ENCODE data around the gene SUPT5H. TPM values are rescaled to one million over a fixed set of nuclear protein-coding genes. Genes with fewer than 3 reads are reported as not detected.
A peak's percentile ranks its signal among the peaks of the same experiment; 100 is the strongest.

SUPT5H gene
- total and polyA plus RNA-seq, 8 donors: 61.7 to 127 (median 109) TPM

GRCh38 chr19:39434123-39435076 is 11.0 kb upstream of the SUPT5H start:
- H3K27ac ChIP-seq: peak overlapping the region in 4 of 5 donors; percentile 87 to 95 (median 90)
- peak overlapping the region; percentile 87 to 96 (median 90) for H3K4me3 ChIP-seq
- peaks cover 30 to 32% (median 30%) of the 10 kb centered on the region in 4 donors for H3K36me3 ChIP-seq
- intact Hi-C loops (cut with DNase I; ENCODE audit: low total_unique reads): no loop called here
- no peaks in the 10 kb centered on the region for H3K9me3 ChIP-seq
- no peaks in the 10 kb centered on the region for H3K27me3 ChIP-seq
- TF ChIP-seq, protein P1, sequence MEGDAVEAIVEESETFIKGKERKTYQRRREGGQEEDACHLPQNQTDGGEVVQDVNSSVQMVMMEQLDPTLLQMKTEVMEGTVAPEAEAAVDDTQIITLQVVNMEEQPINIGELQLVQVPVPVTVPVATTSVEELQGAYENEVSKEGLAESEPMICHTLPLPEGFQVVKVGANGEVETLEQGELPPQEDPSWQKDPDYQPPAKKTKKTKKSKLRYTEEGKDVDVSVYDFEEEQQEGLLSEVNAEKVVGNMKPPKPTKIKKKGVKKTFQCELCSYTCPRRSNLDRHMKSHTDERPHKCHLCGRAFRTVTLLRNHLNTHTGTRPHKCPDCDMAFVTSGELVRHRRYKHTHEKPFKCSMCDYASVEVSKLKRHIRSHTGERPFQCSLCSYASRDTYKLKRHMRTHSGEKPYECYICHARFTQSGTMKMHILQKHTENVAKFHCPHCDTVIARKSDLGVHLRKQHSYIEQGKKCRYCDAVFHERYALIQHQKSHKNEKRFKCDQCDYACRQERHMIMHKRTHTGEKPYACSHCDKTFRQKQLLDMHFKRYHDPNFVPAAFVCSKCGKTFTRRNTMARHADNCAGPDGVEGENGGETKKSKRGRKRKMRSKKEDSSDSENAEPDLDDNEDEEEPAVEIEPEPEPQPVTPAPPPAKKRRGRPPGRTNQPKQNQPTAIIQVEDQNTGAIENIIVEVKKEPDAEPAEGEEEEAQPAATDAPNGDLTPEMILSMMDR (IDR thresholded peaks at IDR 0.05): no peak
- TF ChIP-seq POLR2AphosphoS5 (IDR thresholded peaks at IDR 0.05) (no peak), EP300 (IDR thresholded peaks at IDR 0.05) (no peak), POLR2A (IDR thresholded peaks at IDR 0.05) (no peak)
- 44 to 60% (median 52%) methylated on average over 10 of the region's 10 CpGs for WGBS, 5 donors
- H3K4me1 ChIP-seq: peaks cover 30 to 62% (median 41%) of the 10 kb centered on the region in 4 donors
- DNase-seq: no peak

- H3K4me1 ChIP-seq: peaks cover 33 to 63% (median 43%) of the 10 kb centered on the region in 4 donors
- TF ChIP-seq POLR2A (IDR thresholded peaks at IDR 0.05): peak in 2 of 4 donors; percentile 92 to 94
- TF ChIP-seq, protein P1 (IDR thresholded peaks at IDR 0.05): peak in 1 of 7 experiments; percentile 30
- TF ChIP-seq EP300 (IDR thresholded peaks at IDR 0.05): no peak
- TF ChIP-seq POLR2AphosphoS5 (IDR thresholded peaks at IDR 0.05): peak; percentile 98 to 100 (median 99)
- intact Hi-C loops (cut with DNase I; ENCODE audit: low total_unique reads): no loop called here
- H3K36me3 ChIP-seq: peaks cover 30 to 32% (median 30%) of the 10 kb centered on the region in 4 donors
- H3K27ac ChIP-seq: peak within 1 kb of the TSS; percentile 83 to 95 (median 89)
- H3K4me3 ChIP-seq: peak within 1 kb of the TSS; percentile 87 to 96 (median 90)
- no peaks in the 10 kb centered on the region for H3K9me3 ChIP-seq
- no peaks in the 10 kb centered on the region for H3K27me3 ChIP-seq
- peak; percentile 99 for DNase-seq
- 0 to 1% (median 0%) methylated on average over 45 to 61 of the region's 61 CpGs for WGBS, 5 donors
Observed at GRCh38 chr19:39435499-39436349, 9.7 kb upstream of the SUPT5H start, which contains the start of gene RPS16. Gene RPS16, minus strand, starts transcription at chr19:39435949. Its CDS starts 54 bp downstream, at chr19:39435895.

GRCh38 chr19:39436350-39436716 is 9.0 kb upstream of the SUPT5H start:
- Histone ChIP-seq H3K27ac (peak overlapping the region; percentile 76 to 95 (median 89)), H3K27me3 (no peaks in the 10 kb centered on the region), H3K36me3 (peaks cover 30 to 32% (median 30%) of the 10 kb centered on the region in 4 donors), H3K4me3 (peak overlapping the region; percentile 87 to 96 (median 90)), H3K9me3 (no peaks in the 10 kb centered on the region), H3K4me1 (peaks cover 29 to 59% (median 39%) of the 10 kb centered on the region in 4 donors)
- WGBS, 5 donors: 0 to 14% (median 0%) methylated on average over 2 of the region's 2 CpGs
- DNase-seq: peak in 1 of 2 donors; percentile 47
- TF ChIP-seq EP300 (IDR thresholded peaks at IDR 0.05) (no peak), POLR2AphosphoS5 (IDR thresholded peaks at IDR 0.05) (no peak)
- TF ChIP-seq, protein P1 (IDR thresholded peaks at IDR 0.05): no peak
- intact Hi-C loops (cut with DNase I; ENCODE audit: low total_unique reads): no loop called here
